Hair follicular keratinocyte (primary cell): ENCODE data around the gene RNU1-3. TPM values are rescaled to one million over a fixed set of nuclear protein-coding genes. Genes with fewer than 3 reads are reported as not detected.

Experiments used
- total RNA-seq: library from RNA; depleted of rRNA; stranded (reverse); fragments of >200 nt; gene quantifications from 2 replicates; pipeline ENCODE4 v1.2.3, GENCODE V29; 2015

The RNU1-3 gene
- under 0.01 TPM in 2 replicates for total RNA-seq

GRCh38 chr1:16666502-16667413 is at the start of gene RNU1-3:
RNU1-3 (minus strand) TSS chr1:16666948.

Other genes with a start within 250 kb of the RNU1-3 start
- not detected in 2 replicates for gene SPATA21, start 229.5 kb downstream of the RNU1-3 start, total RNA-seq
- gene NECAP2, start 226.2 kb downstream of the RNU1-3 start, total RNA-seq, result 73.7 and 86.0 TPM in 2 replicates
- gene RNU1-1, start 152.7 kb downstream of the RNU1-3 start, total RNA-seq, result under 0.01 TPM in 2 replicates
- 5.2 and 6.2 TPM in 2 replicates for gene NBPF1, start 53.4 kb downstream of the RNU1-3 start, total RNA-seq
- under 0.01 TPM in 2 replicates for gene RNU1-4, start 73.6 kb upstream of the RNU1-3 start, total RNA-seq
- gene RNU1-2, start 229.0 kb upstream of the RNU1-3 start, total RNA-seq, result under 0.01 TPM in 2 replicates